ENCODE data around the gene MAP4.
A peak's percentile ranks its signal among the peaks of the same experiment; 100 is the strongest.

Gene MAP4

GRCh38 chr3:47964740-47965139 is 51.5 kb downstream of the MAP4 start:
- DNase-seq = no peak

DNA sequence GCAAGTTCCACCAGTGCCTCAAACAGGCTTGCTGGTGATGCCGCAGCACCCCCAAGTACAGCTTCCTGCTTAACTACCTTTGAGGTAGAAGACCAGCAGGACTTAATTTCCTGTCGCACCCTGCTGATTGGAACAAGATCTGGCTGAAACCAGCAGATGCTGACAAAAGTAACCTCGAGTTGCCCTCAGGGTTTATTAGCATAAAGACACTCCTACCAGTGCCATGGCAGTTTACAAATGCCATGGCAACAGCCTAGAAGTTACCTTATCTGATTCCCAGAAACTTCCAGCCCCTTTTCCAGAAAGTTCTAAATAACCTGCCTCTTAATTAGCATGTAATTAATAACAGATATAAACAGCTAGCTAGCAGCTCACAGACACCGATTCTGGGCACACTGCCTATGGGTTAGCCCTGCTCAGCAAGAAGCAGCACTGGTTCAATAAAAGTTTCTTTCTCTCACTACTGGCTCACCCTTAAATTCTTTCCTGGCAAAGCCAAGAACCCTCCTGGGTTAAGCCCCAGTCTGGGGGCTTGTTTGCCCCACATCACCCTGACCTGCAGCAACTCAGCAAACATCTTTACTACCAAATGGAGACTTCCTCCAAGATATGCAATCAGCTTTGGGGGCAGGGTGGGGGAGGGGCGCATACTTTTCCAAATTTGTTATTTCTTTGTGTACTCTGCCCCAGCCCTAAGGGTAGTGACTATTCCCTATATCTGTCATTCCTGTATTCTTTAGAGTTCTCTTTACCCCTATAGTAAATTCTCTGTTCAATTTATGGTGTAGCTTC is 54.2 kb downstream of the MAP4 start:
- peak; percentile 11 for DNase-seq

- DNase-seq = no peak
Measured at GRCh38 chr3:47961036-47961435, 55.2 kb downstream of the MAP4 start.

DNA sequence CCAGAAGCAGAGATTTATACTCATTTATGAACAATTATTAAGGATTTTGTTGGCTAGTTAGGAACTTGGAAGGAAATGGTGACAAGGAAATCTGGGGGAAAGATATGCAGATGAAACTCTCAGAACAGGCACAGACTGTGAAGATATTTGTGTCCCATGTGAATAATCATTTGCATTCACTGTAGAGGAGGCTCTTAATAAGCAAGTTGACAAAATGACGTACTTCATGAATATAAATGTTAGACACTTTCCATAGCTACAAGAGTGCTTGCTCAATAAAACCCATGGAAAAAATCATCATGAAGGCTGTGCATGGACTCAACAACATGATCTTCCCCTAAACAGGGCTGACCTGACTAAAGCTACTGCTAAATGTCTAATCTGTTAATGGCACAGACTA is 59.7 kb downstream of the MAP4 start:
- no peak for DNase-seq

- no peak for DNase-seq
Measured at GRCh38 chr3:47954567-47954966, 61.6 kb downstream of the MAP4 start.

GRCh38 chr3:47950453-47951169 is 65.6 kb downstream of the MAP4 start:
- no peak for DNase-seq

- no peak for DNase-seq
Measured at GRCh38 chr3:47949979-47950378, 66.2 kb downstream of the MAP4 start.

DNA sequence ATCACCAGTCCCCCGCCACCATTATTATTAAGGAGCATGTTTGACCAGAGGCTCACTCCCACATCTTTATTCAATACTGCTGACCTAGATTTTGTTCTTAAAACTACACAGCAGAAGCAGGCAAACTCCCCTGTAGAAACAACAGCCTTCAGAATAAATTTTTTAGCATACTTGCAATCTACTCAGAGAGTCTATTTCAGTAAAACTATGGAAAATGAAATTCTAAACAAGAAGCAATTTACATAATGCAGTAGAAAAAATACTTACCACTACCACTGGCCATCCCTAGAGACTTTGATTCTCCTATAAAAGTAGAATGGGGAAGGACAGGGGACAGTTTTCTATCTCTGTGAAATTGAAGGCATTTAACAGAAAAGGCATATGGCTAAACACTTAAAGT is 76.0 kb downstream of the MAP4 start:
- DNase-seq = no peak

DNA sequence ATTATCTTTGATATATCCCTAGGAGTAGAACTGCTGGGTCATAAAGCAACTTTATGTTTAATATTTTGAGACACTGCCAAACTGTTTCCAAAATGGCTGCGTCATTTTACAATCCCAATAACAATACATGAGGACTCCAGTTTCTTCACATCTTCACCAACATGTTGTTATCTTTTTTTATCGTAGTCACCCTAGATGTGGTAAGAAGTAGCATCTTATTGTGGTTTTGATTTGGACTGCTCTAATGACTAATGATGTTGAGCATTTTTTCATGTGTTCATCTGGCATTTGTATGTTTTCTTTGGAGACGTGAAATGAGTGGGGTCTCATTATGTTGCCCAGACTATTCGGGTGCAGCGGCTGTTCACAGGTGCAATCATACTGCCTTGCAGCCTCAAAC is 83.8 kb downstream of the MAP4 start:
- DNase-seq = no peak

DNA sequence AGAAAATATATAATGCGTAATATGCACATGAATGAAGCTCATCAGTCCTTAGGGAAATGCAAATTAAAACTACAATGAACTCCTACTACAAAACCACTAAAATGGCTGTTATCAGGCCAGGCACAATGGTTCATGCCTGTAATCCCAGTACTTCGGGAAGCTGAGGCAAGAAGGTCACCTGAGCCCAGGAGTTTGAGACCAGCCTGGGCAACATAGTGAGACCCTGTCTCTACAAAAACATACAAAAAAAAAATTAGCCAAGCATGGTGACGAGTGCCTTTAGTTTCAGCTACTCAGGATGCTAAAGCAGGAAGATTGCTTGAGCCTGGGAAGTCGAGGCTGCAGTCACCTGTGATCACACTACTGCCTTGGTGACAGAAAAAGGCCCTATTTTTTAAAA is 85.2 kb downstream of the MAP4 start:
- no peak for DNase-seq

GRCh38 chr3:47916696-47917095 is 99.5 kb downstream of the MAP4 start:
- DNase-seq = no peak

- no peak for DNase-seq
Measured at GRCh38 chr3:47916201-47916600, 100.0 kb downstream of the MAP4 start.

GRCh38 chr3:47912006-47912504 is 104.2 kb downstream of the MAP4 start:
- no peak for DNase-seq

- no peak for DNase-seq
Measured at GRCh38 chr3:47910777-47911440, 105.3 kb downstream of the MAP4 start.

DNA sequence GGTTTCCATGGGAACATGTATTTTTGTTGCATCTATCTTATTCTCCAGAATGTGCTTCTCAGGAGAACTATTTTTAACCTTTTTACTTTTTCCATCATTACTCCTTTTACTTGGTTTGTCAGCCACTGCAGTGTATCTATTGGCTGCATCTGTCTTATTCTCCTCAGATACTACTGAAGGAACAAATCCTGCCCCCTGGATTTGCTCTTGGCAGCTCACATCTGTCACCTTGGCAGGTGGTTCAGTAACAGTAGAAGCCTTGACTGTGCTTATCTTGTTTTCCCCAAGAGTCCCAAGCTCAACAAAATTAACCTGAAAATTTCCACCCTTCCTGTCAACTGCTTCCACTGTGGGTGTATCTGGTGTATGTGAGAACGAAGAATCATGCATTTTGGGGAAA is 106.0 kb downstream of the MAP4 start:
- DNase-seq = no peak

DNA sequence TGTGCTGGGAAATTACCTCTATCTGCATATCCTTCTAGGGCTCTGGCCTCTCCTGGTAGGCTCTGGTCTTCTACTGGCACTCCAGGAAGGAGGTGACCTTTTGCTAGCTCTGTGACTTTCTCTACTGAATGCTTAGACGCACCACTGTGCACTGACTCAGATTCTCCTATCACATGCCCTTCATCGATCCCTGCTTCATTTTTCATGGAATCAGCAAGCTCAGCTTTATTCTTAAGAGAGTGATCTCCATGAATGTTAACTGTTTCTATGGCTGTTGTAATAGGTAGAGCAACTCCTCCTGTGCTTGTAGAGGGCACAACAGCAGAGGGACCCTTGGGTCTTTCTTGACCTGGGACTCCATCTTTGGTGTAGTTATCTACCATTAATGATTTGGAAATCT is 106.6 kb downstream of the MAP4 start:
- DNase-seq = no peak

DNA sequence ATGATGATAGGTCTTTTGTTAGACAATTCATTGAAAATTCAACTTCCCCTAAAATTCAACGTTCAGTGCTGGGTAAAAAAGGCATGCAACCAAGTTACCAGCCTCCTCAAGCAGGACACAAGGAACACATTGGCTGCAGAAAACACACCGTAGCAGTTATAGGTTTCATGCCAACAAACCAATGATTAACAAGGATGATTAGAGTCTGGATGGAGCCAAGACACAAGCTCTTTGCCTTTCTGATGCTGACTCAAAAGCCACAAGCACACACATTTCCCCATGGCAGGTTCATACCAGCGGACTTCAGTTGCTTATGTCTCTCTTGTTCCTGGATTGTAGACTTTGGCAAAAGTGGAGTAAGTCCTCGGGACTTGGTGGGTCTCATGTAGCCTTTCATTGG is 107.5 kb downstream of the MAP4 start:
- DNase-seq = no peak

GRCh38 chr3:47907784-47908183 is 108.4 kb downstream of the MAP4 start:
- DNase-seq = no peak

GRCh38 chr3:47902746-47903145 is 113.5 kb downstream of the MAP4 start:
- DNase-seq = no peak

GRCh38 chr3:47901280-47901833 is 114.9 kb downstream of the MAP4 start:
- DNase-seq = no peak

DNA sequence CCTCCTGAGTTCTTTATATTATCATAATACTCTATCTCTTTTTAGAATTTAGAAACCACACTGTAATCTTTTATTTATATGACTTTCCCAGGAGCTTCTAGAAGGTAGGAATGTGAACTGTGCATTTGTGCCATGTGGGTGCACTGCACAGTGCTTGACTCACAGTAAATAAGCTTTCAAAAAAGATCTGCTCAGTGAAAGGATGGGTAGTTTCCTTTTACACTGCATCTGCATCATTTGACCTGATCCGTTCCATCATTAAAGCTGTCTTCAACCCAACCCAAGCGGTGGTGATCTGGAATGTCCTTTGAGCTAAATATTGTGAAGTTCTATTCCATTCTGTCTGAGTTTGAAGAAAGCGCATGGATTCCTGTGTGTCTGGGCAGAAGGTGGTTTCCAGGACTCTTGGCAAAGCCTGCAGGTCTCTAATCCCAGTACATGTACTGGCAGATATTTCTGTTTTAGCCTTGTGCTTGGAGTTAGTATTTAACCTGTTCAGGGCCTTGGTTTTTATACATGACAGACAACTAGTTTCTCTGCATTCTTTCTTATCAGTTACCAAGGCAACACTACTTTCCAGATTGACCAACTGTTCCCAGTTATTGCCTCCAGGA is 116.6 kb downstream of the MAP4 start:
- DNase-seq = no peak

- DNase-seq = no peak
Measured at GRCh38 chr3:47897954-47898353, 118.3 kb downstream of the MAP4 start.

DNA sequence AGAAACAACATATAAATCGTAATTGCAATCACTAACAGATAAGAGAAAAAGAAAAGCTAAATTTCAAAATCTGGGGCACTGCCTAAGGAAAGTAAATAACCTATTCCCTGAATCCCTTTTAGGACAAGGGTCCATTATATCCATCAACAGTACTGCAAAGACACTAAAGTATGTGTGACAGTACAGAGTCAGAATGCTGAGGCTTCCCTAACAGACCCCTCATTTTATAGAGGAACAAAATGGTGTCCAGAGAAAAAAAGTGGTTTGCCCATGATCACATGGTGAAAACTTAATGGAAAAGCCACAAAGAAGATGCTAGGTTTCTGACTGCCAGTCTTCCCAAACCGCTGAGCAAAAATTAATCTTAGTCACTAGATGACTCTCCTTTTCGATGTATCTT is 119.5 kb downstream of the MAP4 start:
- no peak for DNase-seq

Measured in stimulated activated CD4-positive, alpha-beta T cell treated with anti-CD3 and anti-CD28 coated beads, Interleukin-15, amount 100 ng/mL, for 24 hours (primary cell).